Panc1 (cell line): Measurements from ENCODE around the gene GLB1L3. TPM values are rescaled to one million over a fixed set of nuclear protein-coding genes. Genes with fewer than 3 reads are reported as not detected.

ENCODE experiments used
- ATAC-seq: fragments of 200-7000 bp; cut with Tn5 transposase; 2 replicates; pipeline ENCODE4 v1.9.1; 2020; ENCODE audit warnings: mild to moderate bottlenecking, moderate library complexity
- BruUV-seq: library from RNA; stranded (reverse); fragments of 400-500 nt; replicated peaks from 2 replicates; lab custom pipeline; 2021; lab: Mats Ljungman, UMichigan
- CTCF ChIA-PET: fragments of 300-600 bp; sonication (Branson Sonifier 250); formaldehyde crosslinking; loops from one replicate; lab custom pipeline; 2022; ENCODE audit warnings: antibody characterized with exemption; lab: Charles Lee
- POLR2A ChIA-PET: fragments of 300-600 bp; sonication (Branson Sonifier 250); formaldehyde crosslinking; loops from one replicate; lab custom pipeline; 2022; ENCODE audit warnings: antibody characterized with exemption; lab: Charles Lee
- DNase-seq: peaks from one replicate; pipeline ENCODE4 v3.0.0-alpha.2; 2010; ENCODE audit warnings: low read depth, low spot score
- H3K27ac ChIP-seq: 2 replicates; pipeline ENCODE4 v1.5.1; 2011; ENCODE audit warnings: mild to moderate bottlenecking, low read length, inconsistent platforms
- H3K27me3 ChIP-seq: fragments of 200-500 bp; sonication (Bioruptor generic); 2 replicates; pipeline ENCODE4 v1.6.0; 2014; ENCODE audit warnings: low read length, inconsistent platforms; ENCODE audit not compliant: control insufficient read depth, insufficient read depth
- H3K36me3 ChIP-seq: fragments of 200-500 bp; sonication (Bioruptor generic); 2 replicates; pipeline ENCODE4 v1.5.1; 2014; ENCODE audit warnings: inconsistent platforms, mild to moderate bottlenecking, low read length, moderate library complexity; ENCODE audit not compliant: control insufficient read depth, insufficient read depth
- H3K4me1 ChIP-seq: 2 replicates; pipeline ENCODE4 v1.5.1; 2011; ENCODE audit warnings: inconsistent platforms, mild to moderate bottlenecking, low read length, moderate library complexity; ENCODE audit not compliant: control insufficient read depth, insufficient read depth
- H3K4me3 ChIP-seq, 2 experiments: 2 replicates each; pipeline ENCODE4 v1.5.1; 2011 to 2012; ENCODE audit warnings: low read depth in 2 of 2, low read length in 2 of 2, mild to moderate bottlenecking in 2 of 2, inconsistent platforms in 1 of 2, moderate library complexity in 1 of 2
- H3K9me3 ChIP-seq: fragments of 200-500 bp; sonication (Bioruptor generic); 2 replicates; pipeline ENCODE4 v1.5.1; 2014; ENCODE audit warnings: low read depth, mild to moderate bottlenecking, inconsistent platforms, low read length, moderate library complexity; ENCODE audit not compliant: control insufficient read depth, insufficient read depth
- POLR2AphosphoS5 ChIP-seq: IDR thresholded peaks from 2 replicates; pipeline ENCODE4 v1.6.1; 2012; ENCODE audit warnings: mild to moderate bottlenecking, low read depth, low read length, moderate library complexity
- SIN3A ChIP-seq: IDR thresholded peaks from 2 replicates; pipeline ENCODE4 v1.6.1; 2012; ENCODE audit warnings: low read depth, mild to moderate bottlenecking, low read length, moderate library complexity, borderline replicate concordance; ENCODE audit not compliant: insufficient read depth
- TCF7L2 ChIP-seq: IDR thresholded peaks from 2 replicates; pipeline ENCODE4 v1.6.1; 2011; ENCODE audit warnings: mild to moderate bottlenecking, low read depth, low read length, inconsistent platforms
- in situ Hi-C: cut with HindIII; loops from 2 replicates; pipeline ENCODE4 v1.10.0; 2016; ENCODE audit warnings: low sequenced_read_pairs, low pct_unique_long_range_greater_than_20kb
- intact Hi-C: fragments of 100-400 bp; cut with micrococcal nuclease; formaldehyde crosslinking; loops from one replicate; pipeline ENCODE4 v1.10.0; 2022; ENCODE audit not compliant: unreplicated experiment
- total RNA-seq: library from RNA; stranded (reverse); gene quantifications from one replicate; pipeline ENCODE4 v1.2.1, GENCODE V29; 2021; ENCODE audit not compliant: unreplicated experiment
- TF ChIP-seq, protein P1 (sequence below), 2 experiments: IDR thresholded peaks; 2 replicates each; pipeline ENCODE4 v1.6.1; 2011 to 2012; ENCODE audit warnings: low read depth in 2 of 2, control low read depth in 1 of 2, low read length in 1 of 2, mild to moderate bottlenecking in 1 of 2, moderate library complexity in 1 of 2; ENCODE audit not compliant: insufficient read depth in 1 of 2
- TF ChIP-seq, protein P2 (sequence below): fragments of 450-650 bp; IDR thresholded peaks from 2 replicates; pipeline ENCODE4 v1.5.1; 2017; ENCODE audit warnings: mild to moderate bottlenecking

Gene GLB1L3
- total RNA-seq, 1 experiment from 2014 or later = not detected

DNA sequence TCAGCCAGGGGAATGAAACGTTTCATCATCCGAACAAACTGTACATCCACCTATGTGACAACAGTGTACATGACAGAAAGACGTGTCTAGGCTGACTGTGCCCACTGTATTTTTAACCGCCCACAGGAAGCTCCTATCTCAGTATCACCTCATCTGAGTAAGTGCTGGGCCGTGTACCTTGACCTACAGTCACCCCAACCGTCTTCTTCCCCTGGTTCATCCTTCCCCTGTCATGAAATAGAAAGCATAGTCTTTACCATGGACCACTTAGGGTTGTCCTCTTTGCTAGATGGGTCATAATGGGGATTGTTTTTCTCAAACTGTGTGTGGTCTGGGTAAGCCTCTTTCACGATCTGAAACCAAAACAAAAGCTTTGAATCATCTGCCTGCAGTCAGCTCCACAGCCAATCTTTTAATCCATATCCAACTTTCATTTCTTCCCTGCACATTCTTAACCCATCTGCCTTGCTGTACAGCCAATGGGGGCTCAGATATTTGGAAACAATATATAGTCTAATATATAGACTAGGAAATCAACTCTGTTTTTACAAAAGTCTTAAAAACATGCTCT, 27.2 kb upstream of the GLB1L3 start:
- H3K9me3 ChIP-seq = no peaks in the 10 kb centered on the region
- intact Hi-C loops = no loop called here
- peaks cover 9% of the 10 kb centered on the region for H3K4me1 ChIP-seq
- H3K27ac ChIP-seq = no peak overlapping the region
- BruUV-seq = no TSS peak
- POLR2A ChIA-PET = no interaction called here
- no peak for TF ChIP-seq SIN3A
- TF ChIP-seq POLR2AphosphoS5 = no peak
- TF ChIP-seq, protein P1, sequence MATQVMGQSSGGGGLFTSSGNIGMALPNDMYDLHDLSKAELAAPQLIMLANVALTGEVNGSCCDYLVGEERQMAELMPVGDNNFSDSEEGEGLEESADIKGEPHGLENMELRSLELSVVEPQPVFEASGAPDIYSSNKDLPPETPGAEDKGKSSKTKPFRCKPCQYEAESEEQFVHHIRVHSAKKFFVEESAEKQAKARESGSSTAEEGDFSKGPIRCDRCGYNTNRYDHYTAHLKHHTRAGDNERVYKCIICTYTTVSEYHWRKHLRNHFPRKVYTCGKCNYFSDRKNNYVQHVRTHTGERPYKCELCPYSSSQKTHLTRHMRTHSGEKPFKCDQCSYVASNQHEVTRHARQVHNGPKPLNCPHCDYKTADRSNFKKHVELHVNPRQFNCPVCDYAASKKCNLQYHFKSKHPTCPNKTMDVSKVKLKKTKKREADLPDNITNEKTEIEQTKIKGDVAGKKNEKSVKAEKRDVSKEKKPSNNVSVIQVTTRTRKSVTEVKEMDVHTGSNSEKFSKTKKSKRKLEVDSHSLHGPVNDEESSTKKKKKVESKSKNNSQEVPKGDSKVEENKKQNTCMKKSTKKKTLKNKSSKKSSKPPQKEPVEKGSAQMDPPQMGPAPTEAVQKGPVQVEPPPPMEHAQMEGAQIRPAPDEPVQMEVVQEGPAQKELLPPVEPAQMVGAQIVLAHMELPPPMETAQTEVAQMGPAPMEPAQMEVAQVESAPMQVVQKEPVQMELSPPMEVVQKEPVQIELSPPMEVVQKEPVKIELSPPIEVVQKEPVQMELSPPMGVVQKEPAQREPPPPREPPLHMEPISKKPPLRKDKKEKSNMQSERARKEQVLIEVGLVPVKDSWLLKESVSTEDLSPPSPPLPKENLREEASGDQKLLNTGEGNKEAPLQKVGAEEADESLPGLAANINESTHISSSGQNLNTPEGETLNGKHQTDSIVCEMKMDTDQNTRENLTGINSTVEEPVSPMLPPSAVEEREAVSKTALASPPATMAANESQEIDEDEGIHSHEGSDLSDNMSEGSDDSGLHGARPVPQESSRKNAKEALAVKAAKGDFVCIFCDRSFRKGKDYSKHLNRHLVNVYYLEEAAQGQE (IDR thresholded peaks at IDR 0.05; ENCODE audit: insufficient read depth in 1 of 2, low read depth in 2 of 2, low read length in 1 of 2) = no peak
- TF ChIP-seq, protein P2, sequence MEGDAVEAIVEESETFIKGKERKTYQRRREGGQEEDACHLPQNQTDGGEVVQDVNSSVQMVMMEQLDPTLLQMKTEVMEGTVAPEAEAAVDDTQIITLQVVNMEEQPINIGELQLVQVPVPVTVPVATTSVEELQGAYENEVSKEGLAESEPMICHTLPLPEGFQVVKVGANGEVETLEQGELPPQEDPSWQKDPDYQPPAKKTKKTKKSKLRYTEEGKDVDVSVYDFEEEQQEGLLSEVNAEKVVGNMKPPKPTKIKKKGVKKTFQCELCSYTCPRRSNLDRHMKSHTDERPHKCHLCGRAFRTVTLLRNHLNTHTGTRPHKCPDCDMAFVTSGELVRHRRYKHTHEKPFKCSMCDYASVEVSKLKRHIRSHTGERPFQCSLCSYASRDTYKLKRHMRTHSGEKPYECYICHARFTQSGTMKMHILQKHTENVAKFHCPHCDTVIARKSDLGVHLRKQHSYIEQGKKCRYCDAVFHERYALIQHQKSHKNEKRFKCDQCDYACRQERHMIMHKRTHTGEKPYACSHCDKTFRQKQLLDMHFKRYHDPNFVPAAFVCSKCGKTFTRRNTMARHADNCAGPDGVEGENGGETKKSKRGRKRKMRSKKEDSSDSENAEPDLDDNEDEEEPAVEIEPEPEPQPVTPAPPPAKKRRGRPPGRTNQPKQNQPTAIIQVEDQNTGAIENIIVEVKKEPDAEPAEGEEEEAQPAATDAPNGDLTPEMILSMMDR = no peak
- TF ChIP-seq TCF7L2 = no peak
- H3K27me3 ChIP-seq = no peaks in the 10 kb centered on the region
- DNase-seq (no peak), ATAC-seq (no peak)
- in situ Hi-C loops = no loop called here
- H3K4me3 ChIP-seq = no peak overlapping the region
- CTCF ChIA-PET = no interaction called here
- no peaks in the 10 kb centered on the region; the same call in 1 of the 2 replicates for H3K36me3 ChIP-seq

GRCh38 chr11:134250246-134250645, 25.9 kb upstream of the GLB1L3 start:
- ChIA-PET CTCF (no interaction called here), POLR2A (no interaction called here)
- BruUV-seq = no TSS peak
- Histone ChIP-seq H3K4me3 (no peak overlapping the region), H3K27me3 (no peaks in the 10 kb centered on the region), H3K4me1 (peaks cover 17% of the 10 kb centered on the region), H3K9me3 (no peaks in the 10 kb centered on the region), H3K27ac (no peak overlapping the region), H3K36me3 (no peaks in the 10 kb centered on the region; the same call in 1 of the 2 replicates)
- intact Hi-C loops (no loop called here), in situ Hi-C loops (no loop called here)
- DNase-seq = no peak
- TF ChIP-seq SIN3A (no peak), TCF7L2 (no peak), POLR2AphosphoS5 (no peak)
- TF ChIP-seq, protein P2 = no peak
- TF ChIP-seq, protein P1 (IDR thresholded peaks at IDR 0.05; ENCODE audit: insufficient read depth in 1 of 2, low read depth in 2 of 2, low read length in 1 of 2) = no peak
- ATAC-seq = no peak
